GM12892 (cell line): ENCODE measurements around the gene ANKRD30A.

Experiments used
- POLR2A ChIP-seq: IDR thresholded peaks from 2 replicates; pipeline ENCODE4 v1.6.1; 2011; ENCODE audit warnings: low read depth, low read length, control low read depth
- POLR2AphosphoS5 ChIP-seq: IDR thresholded peaks from 2 replicates; pipeline ENCODE4 v1.6.1; 2011; ENCODE audit warnings: low read depth, low read length, control low read depth
- TAF1 ChIP-seq: IDR thresholded peaks from 2 replicates; pipeline ENCODE4 v1.6.1; 2011; ENCODE audit warnings: low read depth, mild to moderate bottlenecking, control low read depth, low read length, borderline replicate concordance

DNA sequence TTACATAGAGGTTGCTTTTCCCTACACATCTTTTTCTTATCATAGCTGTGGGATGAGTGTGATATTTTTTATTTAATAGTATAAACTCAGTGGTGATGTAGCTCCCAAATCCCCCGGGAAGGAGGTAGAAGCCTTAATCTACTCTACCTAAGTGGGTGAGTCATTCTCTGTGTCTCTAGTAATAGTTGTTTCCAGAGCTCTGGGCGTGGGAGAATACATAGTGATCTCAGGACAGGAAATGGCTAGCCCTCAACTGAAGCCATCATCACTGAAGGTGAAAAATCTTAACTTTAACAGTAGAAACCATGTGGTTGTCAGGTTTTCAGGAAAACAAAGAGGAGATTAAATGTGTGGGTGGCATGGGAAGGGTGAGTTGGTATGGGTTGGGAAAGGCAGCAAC is 278.4 kb downstream of the ANKRD30A start:
- TF ChIP-seq POLR2AphosphoS5 (no peak), POLR2A (no peak), TAF1 (no peak)
